Breast epithelium (tissue), 4 donors: ENCODE results near the gene RERE. TPM values are rescaled to one million over a fixed set of nuclear protein-coding genes. Genes with fewer than 3 reads are reported as not detected.

Source experiments
- DNase-seq, 2 donors: peaks; one replicate each; pipeline ENCODE4 v3.0.0-alpha.2; 2019; ENCODE audit warnings: low spot score in 2 of 2
- H3K27ac ChIP-seq, 2 donors: fragments of 200-600 bp; sonication (generic) in 1 of 2; one replicate each; pipeline ENCODE4 v1.5.1; 2016 to 2019; ENCODE audit warnings: mild to moderate bottlenecking in 1 of 2
- H3K27me3 ChIP-seq, 2 donors: fragments of 200-600 bp; sonication (generic) in 1 of 2; one replicate each; pipeline versions ENCODE4 v1.5.1 to v1.6.0; 2017 to 2019; ENCODE audit warnings: control low read depth in 1 of 2, mild to moderate bottlenecking in 1 of 2
- H3K36me3 ChIP-seq: fragments of 200-600 bp; one replicate; pipeline ENCODE4 v1.5.1; 2019
- H3K4me1 ChIP-seq, 2 donors: fragments of 200-600 bp; sonication (generic); one replicate each; pipeline ENCODE4 v1.5.1; 2016 to 2019; ENCODE audit warnings: control low read depth in 1 of 2
- H3K4me3 ChIP-seq, 3 donors: fragments of 200-600 bp; sonication (generic); 1 replicate in 2 of 3; 2 replicates in 1 of 3; pipeline ENCODE4 v1.5.1; 2016 to 2019; ENCODE audit warnings: mild to moderate bottlenecking in 3 of 3, moderate library complexity in 2 of 3
- H3K9me3 ChIP-seq, 2 donors: fragments of 200-600 bp; sonication (generic) in 1 of 2; one replicate each; pipeline ENCODE4 v1.5.1; 2016 to 2019; ENCODE audit warnings: control low read depth in 1 of 2
- POLR2A ChIP-seq: fragments of 450-650 bp; IDR thresholded peaks from one replicate; pipeline ENCODE4 v1.6.1; 2016; ENCODE audit warnings: antibody characterized with exemption, mild to moderate bottlenecking, moderate library complexity
- POLR2AphosphoS5 ChIP-seq, 3 donors: sonication (generic); formaldehyde crosslinking; IDR thresholded peaks; one replicate each; pipeline ENCODE4 v1.6.1; 2017; ENCODE audit warnings: antibody characterized with exemption in 3 of 3
- intact Hi-C: fragments of 100-400 bp; cut with DNase I; formaldehyde crosslinking; loops from one replicate; pipeline ENCODE4 v1.15.1; 2023; ENCODE audit warnings: low total_unique reads
- total RNA-seq, 3 donors: library from RNA; depleted of rRNA; stranded (reverse); fragments of >200 nt; gene quantifications; one replicate each; pipeline ENCODE4 v1.1.0, GENCODE V29; 2016
- TF ChIP-seq, protein P1 (sequence below), 3 donors: fragments of 450-650 bp; IDR thresholded peaks; one replicate each; pipeline ENCODE4 v1.5.1; 2016 to 2017; ENCODE audit warnings: antibody characterized with exemption in 3 of 3, mild to moderate bottlenecking in 3 of 3, moderate library complexity in 3 of 3

The RERE gene
- total RNA-seq, 3 donors from 2014 or later = 65.8 to 166 (median 123) TPM

- TF ChIP-seq POLR2A = no peak
- no peak for TF ChIP-seq POLR2AphosphoS5 (IDR thresholded peaks at IDR 0.05)
- TF ChIP-seq, protein P1, sequence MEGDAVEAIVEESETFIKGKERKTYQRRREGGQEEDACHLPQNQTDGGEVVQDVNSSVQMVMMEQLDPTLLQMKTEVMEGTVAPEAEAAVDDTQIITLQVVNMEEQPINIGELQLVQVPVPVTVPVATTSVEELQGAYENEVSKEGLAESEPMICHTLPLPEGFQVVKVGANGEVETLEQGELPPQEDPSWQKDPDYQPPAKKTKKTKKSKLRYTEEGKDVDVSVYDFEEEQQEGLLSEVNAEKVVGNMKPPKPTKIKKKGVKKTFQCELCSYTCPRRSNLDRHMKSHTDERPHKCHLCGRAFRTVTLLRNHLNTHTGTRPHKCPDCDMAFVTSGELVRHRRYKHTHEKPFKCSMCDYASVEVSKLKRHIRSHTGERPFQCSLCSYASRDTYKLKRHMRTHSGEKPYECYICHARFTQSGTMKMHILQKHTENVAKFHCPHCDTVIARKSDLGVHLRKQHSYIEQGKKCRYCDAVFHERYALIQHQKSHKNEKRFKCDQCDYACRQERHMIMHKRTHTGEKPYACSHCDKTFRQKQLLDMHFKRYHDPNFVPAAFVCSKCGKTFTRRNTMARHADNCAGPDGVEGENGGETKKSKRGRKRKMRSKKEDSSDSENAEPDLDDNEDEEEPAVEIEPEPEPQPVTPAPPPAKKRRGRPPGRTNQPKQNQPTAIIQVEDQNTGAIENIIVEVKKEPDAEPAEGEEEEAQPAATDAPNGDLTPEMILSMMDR (IDR thresholded peaks at IDR 0.05) = no peak
- H3K4me3 ChIP-seq = no peak overlapping the region
- intact Hi-C loops = no loop called here
- H3K36me3 ChIP-seq = no peaks in the 10 kb centered on the region
- peaks cover 0 to 11% of the 10 kb centered on the region in 2 donors for H3K4me1 ChIP-seq
- H3K9me3 ChIP-seq = no peaks in the 10 kb centered on the region
- H3K27me3 ChIP-seq = no peaks in the 10 kb centered on the region
- DNase-seq = no peak
- H3K27ac ChIP-seq = peak overlapping the region; percentile 6 to 35
These were observed 154.9 kb downstream of the RERE start for GRCh38 chr1:8662380-8663072.

DNA sequence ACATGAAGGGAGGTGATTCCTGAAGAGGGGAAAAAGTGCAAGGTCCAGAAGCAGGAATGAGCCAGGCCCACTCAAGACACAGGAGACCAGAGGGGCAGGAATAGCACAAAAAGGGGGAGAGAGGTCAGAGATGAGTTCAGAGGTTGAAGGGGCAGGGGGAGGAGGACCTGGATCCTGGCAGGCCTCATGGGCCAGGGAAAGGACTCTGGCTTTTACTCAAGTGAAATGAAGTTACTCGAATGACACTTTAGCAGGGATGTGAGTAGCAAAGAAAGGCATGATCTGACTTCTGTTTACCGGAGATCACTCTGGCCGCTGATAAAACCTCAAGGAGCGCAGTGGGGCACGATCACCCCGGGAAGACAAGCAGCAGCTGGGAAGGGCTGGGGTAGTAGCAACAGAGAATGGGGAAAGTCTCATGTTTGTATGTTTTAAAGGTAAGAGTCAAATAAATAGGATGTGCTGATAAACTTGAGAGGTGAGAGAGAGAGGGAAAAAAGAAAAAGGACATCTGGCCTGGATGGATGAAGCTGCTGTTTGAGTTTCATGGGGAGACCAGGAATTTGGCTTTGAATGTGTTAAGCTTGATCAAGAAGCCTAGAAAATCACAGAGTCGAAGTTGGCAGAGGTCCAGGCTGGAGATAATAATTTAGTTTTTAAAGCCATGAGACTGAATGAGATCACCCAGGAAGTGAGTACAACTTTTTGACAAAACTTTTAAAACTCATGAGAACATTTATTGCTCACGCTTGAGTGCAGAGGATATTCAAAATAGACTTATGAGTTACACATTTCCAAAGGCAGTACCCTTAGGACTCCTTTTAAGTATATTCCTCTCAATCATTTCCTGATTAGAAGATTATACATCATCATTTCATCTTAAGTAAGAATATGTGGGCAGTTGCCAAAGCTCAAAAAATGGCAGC is 156.0 kb downstream of the RERE start:
- intact Hi-C loops = no loop called here

GRCh38 chr1:8660411-8660828 is 157.0 kb downstream of the RERE start:
- DNase-seq = no peak
- Histone ChIP-seq H3K9me3 (no peaks in the 10 kb centered on the region), H3K27me3 (no peaks in the 10 kb centered on the region), H3K4me3 (no peak overlapping the region), H3K36me3 (no peaks in the 10 kb centered on the region), H3K27ac (peak overlapping the region; percentile 35 to 76), H3K4me1 (peaks cover 0 to 11% of the 10 kb centered on the region in 2 donors)
- intact Hi-C loops = no loop called here
- TF ChIP-seq POLR2A = no peak
- TF ChIP-seq, protein P1 (IDR thresholded peaks at IDR 0.05) = no peak
- TF ChIP-seq POLR2AphosphoS5 (IDR thresholded peaks at IDR 0.05) = no peak

More for the DNA sequence above, 156.0 kb downstream of the RERE start:
- Histone ChIP-seq H3K27ac (peak overlapping the region; percentile 35 to 76), H3K4me1 (peaks cover 0 to 11% of the 10 kb centered on the region in 2 donors), H3K4me3 (no peak overlapping the region), H3K27me3 (no peaks in the 10 kb centered on the region), H3K36me3 (no peaks in the 10 kb centered on the region), H3K9me3 (no peaks in the 10 kb centered on the region)
- no peak for TF ChIP-seq POLR2A
- TF ChIP-seq, protein P1 (IDR thresholded peaks at IDR 0.05) = no peak
- no peak for TF ChIP-seq POLR2AphosphoS5 (IDR thresholded peaks at IDR 0.05)
- DNase-seq = no peak

DNA sequence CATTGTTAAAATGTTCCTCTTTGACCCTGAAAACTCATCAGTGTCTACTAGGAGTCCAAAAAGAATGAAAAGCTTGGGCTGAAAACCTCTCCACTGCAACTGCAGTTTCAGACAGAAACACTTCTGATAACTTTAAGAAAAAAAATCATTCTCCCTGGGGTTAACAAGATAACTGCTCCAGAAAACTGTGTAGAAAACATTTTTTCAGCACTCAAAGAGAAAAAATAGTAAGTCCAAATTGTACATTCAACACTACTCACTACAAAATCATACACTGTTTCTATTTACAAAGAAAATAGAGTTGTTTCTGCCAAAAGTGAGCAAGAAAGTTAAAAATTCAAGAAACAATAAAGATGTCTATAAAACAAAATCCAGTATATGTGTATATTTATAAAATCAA is 157.8 kb downstream of the RERE start:
- TF ChIP-seq, protein P1 (IDR thresholded peaks at IDR 0.05) = no peak
- TF ChIP-seq POLR2A (no peak), POLR2AphosphoS5 (IDR thresholded peaks at IDR 0.05) (no peak)
- intact Hi-C loops = no loop called here
- no peak for DNase-seq
- H3K4me3 ChIP-seq = no peak overlapping the region
- no peaks in the 10 kb centered on the region for H3K27me3 ChIP-seq
- H3K36me3 ChIP-seq = no peaks in the 10 kb centered on the region
- H3K4me1 ChIP-seq = peaks cover 0 to 11% of the 10 kb centered on the region in 2 donors
- no peak overlapping the region for H3K27ac ChIP-seq
- no peaks in the 10 kb centered on the region for H3K9me3 ChIP-seq

DNA sequence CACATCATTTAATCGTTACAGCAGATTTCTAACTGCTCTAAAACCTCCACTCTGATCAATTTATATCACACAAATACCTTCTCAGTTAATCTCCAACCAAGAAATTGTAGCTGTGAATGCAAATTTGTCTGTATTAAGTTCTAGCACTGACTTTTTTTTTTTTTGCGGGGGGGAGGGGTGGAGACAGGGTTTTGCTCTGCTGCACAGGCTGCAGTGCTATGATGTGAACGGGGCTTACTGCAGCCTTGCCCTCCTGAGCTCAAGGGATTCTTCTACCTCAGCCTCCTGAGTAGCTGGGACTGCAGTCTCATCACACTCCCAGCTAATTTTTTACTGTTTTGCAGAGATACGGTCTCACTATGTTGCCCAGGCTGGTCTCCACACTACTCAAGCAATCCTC is 163.6 kb downstream of the RERE start:
- H3K9me3 ChIP-seq = no peaks in the 10 kb centered on the region
- H3K27me3 ChIP-seq = no peaks in the 10 kb centered on the region
- no peaks in the 10 kb centered on the region for H3K4me1 ChIP-seq
- intact Hi-C loops = no loop called here
- H3K36me3 ChIP-seq = no peaks in the 10 kb centered on the region
- no peak overlapping the region for H3K27ac ChIP-seq
- no peak overlapping the region for H3K4me3 ChIP-seq
- no peak for DNase-seq
- no peak for TF ChIP-seq POLR2AphosphoS5 (IDR thresholded peaks at IDR 0.05)
- TF ChIP-seq, protein P1 (IDR thresholded peaks at IDR 0.05) = no peak
- no peak for TF ChIP-seq POLR2A
